ENCODE data around the gene NTSR1.

Gene NTSR1

DNA sequence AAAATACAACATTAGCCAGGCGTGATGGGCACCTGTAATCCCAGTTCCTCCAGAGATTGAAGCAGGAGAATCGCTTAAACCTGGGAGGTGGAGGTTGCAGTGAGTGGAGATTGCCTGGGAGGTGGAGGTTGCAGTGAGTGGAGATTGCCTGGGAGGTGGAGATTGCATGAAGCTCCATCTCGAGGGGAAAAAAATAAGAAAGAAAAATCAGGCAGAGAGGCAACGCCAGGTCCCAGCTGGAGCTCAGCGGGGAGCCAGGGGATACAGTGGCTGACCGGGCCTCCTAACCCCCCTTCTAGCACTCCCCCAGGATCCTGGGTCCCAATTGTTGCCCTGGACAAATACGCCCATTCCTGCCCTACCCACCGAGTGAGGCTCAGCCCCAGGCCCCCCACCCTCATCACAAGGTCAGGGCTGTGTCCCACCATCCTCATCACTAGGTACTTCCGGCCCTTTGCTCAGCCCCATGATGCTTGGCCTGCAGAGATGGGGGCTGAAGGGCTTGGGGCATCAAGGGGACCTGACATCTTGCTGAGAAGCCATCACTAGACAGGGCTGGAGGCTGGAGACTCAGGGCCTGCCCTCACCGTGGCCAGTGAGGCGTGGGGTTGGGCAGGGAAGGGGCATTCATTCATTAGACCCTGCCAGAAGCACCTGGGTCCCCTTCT, 97.9 kb downstream of the NTSR1 start:
- no peak for DNase-seq (ENCODE audit: insufficient read length, low spot score)
- no peak for FAIRE-seq
- TF ChIP-seq, protein P1, sequence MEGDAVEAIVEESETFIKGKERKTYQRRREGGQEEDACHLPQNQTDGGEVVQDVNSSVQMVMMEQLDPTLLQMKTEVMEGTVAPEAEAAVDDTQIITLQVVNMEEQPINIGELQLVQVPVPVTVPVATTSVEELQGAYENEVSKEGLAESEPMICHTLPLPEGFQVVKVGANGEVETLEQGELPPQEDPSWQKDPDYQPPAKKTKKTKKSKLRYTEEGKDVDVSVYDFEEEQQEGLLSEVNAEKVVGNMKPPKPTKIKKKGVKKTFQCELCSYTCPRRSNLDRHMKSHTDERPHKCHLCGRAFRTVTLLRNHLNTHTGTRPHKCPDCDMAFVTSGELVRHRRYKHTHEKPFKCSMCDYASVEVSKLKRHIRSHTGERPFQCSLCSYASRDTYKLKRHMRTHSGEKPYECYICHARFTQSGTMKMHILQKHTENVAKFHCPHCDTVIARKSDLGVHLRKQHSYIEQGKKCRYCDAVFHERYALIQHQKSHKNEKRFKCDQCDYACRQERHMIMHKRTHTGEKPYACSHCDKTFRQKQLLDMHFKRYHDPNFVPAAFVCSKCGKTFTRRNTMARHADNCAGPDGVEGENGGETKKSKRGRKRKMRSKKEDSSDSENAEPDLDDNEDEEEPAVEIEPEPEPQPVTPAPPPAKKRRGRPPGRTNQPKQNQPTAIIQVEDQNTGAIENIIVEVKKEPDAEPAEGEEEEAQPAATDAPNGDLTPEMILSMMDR (IDR thresholded peaks at IDR 0.05; ENCODE audit: insufficient read depth, missing control alignments): no peak

DNA sequence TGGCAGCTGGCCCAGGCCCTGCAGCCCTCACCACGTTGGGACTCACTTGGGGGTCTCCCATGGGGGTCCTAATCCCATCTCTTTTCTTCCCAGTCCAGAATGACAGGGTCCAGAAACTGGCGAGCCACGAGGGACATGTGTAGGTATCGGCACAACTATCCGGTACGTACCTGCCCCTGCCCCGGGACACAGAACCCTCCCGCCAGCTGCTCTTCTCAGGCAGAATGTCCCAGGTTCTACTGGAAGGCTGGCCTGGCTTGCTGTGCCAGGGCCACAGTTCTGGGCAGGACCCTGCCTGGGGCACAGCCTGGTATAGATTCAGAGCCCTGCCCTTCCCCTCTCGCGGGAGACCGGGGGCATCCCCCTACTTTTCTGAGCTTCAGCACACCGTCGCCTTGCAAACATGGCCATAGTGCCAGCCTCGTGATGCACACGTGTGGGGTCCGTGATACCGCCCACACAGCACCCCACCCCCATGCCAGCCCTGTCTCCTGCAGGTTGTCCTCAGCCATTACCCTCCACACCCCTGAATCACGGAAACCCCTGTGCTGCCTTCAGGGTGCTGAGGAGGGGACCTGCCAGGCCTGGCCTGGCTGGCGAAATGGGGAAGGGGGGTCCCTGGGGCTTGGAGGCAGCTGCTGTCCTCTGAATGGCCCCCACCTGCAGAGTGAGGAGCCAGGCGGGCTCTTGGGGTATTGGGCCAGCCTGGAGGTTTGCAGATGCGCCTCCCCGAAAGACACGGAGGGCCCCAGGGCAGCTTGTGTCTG, 99.0 kb downstream of the NTSR1 start:
- FAIRE-seq: no peak
- TF ChIP-seq, protein P1 (IDR thresholded peaks at IDR 0.05; ENCODE audit: insufficient read depth, missing control alignments): no peak

DNA sequence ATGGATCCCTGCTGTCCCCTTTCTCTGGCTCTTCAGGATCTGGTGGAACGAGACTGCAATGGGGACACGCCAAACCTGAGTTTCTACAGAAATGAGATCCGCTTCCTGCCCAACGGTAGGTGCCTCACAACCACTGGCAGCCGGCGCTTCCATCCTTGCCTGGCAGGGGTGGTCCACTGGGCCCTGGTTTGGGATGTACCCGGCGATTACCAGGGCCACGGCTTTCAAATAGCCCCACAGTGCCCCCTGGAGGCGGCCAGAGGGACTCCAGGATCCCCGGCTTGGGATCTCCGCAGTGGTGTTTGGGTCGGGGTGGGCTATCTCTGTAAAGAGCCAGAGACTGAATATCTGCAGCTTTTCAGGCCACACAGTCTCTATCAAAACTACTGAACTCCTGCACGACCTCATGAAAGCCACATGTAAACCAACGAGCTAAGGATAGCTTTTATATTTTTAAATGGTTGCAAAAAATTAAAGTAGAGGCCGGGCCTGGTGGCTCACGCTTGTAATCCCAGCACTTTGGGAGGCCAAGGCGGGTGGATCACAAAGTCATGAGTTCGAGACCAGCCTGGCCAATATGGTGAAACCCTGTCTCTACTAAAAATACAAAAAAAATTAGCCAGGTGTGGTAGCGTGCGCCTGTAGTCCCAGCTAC, 99.7 kb downstream of the NTSR1 start:
- FAIRE-seq (no peak), DNase-seq (ENCODE audit: insufficient read length, low spot score) (peak; percentile 94)
- TF ChIP-seq, protein P1 (IDR thresholded peaks at IDR 0.05; ENCODE audit: insufficient read depth, missing control alignments): peak; percentile 61

More for the DNA sequence above, 99.0 kb downstream of the NTSR1 start:
- no peak for DNase-seq (ENCODE audit: insufficient read length, low spot score)

DNA sequence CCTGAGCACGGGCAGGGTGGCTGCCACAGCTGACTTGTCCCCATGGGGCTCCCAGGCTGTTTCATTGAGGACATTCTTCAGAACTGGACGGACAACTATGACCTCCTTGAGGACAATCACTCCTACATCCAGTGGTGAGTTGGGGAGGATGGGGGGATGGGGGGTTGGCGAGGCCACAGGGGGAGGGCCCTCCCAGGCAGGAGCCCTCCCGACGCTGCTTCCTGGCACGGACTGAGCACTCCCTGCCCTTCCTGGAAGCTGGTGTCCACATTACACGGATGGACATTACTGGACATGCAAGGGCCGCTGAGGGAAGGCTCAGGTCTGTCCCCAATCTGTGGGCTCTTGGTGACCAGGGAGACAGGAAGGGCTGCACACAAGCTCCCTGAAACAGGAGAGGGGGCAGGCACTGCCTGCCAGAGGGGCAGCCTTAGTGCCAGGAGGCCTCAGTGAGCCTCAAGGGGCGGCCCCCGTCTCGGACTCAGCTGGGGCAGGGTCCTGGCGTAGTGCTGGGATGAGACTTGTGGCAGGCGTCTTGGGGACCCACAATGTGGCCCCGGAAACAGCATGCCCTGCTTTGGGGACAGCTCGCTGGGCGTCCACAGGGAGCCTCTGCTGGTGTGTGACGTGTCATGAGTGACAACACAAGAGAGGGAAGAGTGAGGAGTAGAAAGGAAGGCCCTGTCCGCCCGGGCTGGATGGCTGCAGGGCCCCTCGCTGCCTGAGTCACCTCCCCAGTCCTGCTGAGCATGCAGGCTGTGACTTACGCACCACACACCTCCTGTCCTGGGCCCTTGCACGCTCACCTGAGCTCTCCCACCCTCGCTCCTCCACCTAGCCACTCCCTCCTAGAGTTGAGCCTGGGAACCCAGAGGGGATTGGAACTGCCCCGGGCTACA, 101.1 kb downstream of the NTSR1 start:
- no peak for DNase-seq (ENCODE audit: insufficient read length, low spot score)
- no peak for FAIRE-seq

DNA sequence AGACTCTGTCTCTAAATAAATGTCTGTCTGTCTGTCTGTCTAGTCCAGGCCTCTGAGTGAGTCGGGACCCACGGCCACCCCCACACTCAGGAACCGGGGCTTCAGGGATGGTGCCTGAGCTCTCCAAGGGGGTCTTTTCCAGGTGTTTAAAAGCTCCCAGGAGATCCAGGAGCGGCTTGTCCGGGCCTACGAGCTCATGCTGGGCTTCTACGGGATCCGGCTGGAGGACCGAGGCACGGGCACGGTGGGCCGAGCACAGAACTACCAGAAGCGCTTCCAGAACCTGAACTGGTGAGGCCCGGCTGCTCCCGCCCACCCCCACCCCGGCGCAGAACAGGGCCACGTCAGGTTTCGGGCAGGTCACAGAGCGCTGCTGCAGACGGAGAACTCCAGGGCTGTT, 102.7 kb downstream of the NTSR1 start:
- TF ChIP-seq, protein P1 (IDR thresholded peaks at IDR 0.05; ENCODE audit: insufficient read depth, missing control alignments): no peak
- FAIRE-seq (no peak), DNase-seq (ENCODE audit: insufficient read length, low spot score) (no peak)

More for the DNA sequence above, 101.1 kb downstream of the NTSR1 start:
- TF ChIP-seq, protein P1 (IDR thresholded peaks at IDR 0.05; ENCODE audit: insufficient read depth, missing control alignments): no peak

DNA sequence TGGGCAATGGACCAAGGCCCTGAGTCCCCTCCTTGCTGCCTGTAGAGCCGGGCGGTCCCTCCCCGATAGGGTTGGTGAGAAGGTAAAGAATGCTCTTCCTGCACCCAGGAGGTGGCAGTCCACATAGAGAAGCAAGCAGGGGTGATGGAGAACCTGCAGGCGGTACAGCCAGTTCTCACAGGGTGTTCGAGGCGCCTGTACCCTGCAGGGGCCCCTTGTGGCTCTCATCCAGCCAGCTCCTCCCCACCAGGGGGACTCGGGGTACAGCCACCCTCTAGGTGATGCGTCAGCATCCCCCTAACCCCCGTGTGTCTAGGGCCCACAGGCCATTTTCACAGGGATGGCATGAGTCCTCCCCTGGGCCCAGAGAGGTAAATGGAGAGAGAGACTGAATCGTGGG, 103.1 kb downstream of the NTSR1 start:
- TF ChIP-seq, protein P1 (IDR thresholded peaks at IDR 0.05; ENCODE audit: insufficient read depth, missing control alignments): no peak
- no peak for FAIRE-seq
- DNase-seq (ENCODE audit: insufficient read length, low spot score): no peak

All from D721Med (cell line).